ENCODE measurements around the gene IL13RA1.

IL13RA1 gene

GRCh38 chrX:118773782-118774181 is 46.4 kb downstream of the IL13RA1 start:
- Histone ChIP-seq H3K9ac (ENCODE audit: low read length) (no peak overlapping the region), H3F3A (ENCODE audit: insufficient read depth, low read length) (no peaks in the 10 kb centered on the region), H3K4me3 (ENCODE audit: low read length) (no peak overlapping the region), H2AFZ (ENCODE audit: low read length) (no peak overlapping the region), H3K4me1 (ENCODE audit: low read length) (no peaks in the 10 kb centered on the region), H3K27me3 (replicated peaks; ENCODE audit: insufficient read depth, low read length) (no peaks in the 10 kb centered on the region), H3K36me3 (replicated peaks; ENCODE audit: insufficient read depth, low read length) (no peaks in the 10 kb centered on the region), H3K4me2 (ENCODE audit: low read depth, low read length) (no peak overlapping the region), H3K9me3 (replicated peaks; ENCODE audit: insufficient read depth, low read length) (no peaks in the 10 kb centered on the region), H3K9me2 (replicated peaks; ENCODE audit: insufficient read depth, low read length) (no peaks in the 10 kb centered on the region), H4K20me1 (ENCODE audit: insufficient read depth, low read length) (no peaks in the 10 kb centered on the region), H3K79me2 (ENCODE audit: low read length) (no peaks in the 10 kb centered on the region), H3K27ac (ENCODE audit: low read length) (no peak overlapping the region)
- no peak for TF ChIP-seq EZH2 (optimal IDR thresholded peaks at IDR 0.05; ENCODE audit: low read depth, low read length)
- TF ChIP-seq EZH2phosphoT487 (IDR thresholded peaks at IDR 0.05; ENCODE audit: low read length): no peak
- TF ChIP-seq, protein P1, sequence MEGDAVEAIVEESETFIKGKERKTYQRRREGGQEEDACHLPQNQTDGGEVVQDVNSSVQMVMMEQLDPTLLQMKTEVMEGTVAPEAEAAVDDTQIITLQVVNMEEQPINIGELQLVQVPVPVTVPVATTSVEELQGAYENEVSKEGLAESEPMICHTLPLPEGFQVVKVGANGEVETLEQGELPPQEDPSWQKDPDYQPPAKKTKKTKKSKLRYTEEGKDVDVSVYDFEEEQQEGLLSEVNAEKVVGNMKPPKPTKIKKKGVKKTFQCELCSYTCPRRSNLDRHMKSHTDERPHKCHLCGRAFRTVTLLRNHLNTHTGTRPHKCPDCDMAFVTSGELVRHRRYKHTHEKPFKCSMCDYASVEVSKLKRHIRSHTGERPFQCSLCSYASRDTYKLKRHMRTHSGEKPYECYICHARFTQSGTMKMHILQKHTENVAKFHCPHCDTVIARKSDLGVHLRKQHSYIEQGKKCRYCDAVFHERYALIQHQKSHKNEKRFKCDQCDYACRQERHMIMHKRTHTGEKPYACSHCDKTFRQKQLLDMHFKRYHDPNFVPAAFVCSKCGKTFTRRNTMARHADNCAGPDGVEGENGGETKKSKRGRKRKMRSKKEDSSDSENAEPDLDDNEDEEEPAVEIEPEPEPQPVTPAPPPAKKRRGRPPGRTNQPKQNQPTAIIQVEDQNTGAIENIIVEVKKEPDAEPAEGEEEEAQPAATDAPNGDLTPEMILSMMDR (IDR thresholded peaks at IDR 0.05; ENCODE audit: low read length): no peak
- DNase-seq: no peak

GRCh38 chrX:118779581-118779980 is 52.2 kb downstream of the IL13RA1 start:
- no peaks in the 10 kb centered on the region for H3K9me3 ChIP-seq (replicated peaks; ENCODE audit: insufficient read depth, low read length)
- no peak for DNase-seq
- no peak overlapping the region for H3K27ac ChIP-seq (ENCODE audit: low read length)
- H3K4me2 ChIP-seq (ENCODE audit: low read depth, low read length): no peak overlapping the region
- no peaks in the 10 kb centered on the region for H3K9me2 ChIP-seq (replicated peaks; ENCODE audit: insufficient read depth, low read length)
- H3K4me3 ChIP-seq (ENCODE audit: low read length): no peak overlapping the region
- no peaks in the 10 kb centered on the region for H3K4me1 ChIP-seq (ENCODE audit: low read length)
- no peak overlapping the region for H3K9ac ChIP-seq (ENCODE audit: low read length)
- H3K27me3 ChIP-seq (replicated peaks; ENCODE audit: insufficient read depth, low read length): no peaks in the 10 kb centered on the region
- TF ChIP-seq, protein P1 (IDR thresholded peaks at IDR 0.05; ENCODE audit: low read length): no peak
- no peak for TF ChIP-seq EZH2phosphoT487 (IDR thresholded peaks at IDR 0.05; ENCODE audit: low read length)
- TF ChIP-seq EZH2 (optimal IDR thresholded peaks at IDR 0.05; ENCODE audit: low read depth, low read length): no peak
- no peaks in the 10 kb centered on the region for H3K79me2 ChIP-seq (ENCODE audit: low read length)
- H3K36me3 ChIP-seq (replicated peaks; ENCODE audit: insufficient read depth, low read length): no peaks in the 10 kb centered on the region
- no peaks in the 10 kb centered on the region for H3F3A ChIP-seq (ENCODE audit: insufficient read depth, low read length)
- H2AFZ ChIP-seq (ENCODE audit: low read length): no peak overlapping the region
- no peaks in the 10 kb centered on the region for H4K20me1 ChIP-seq (ENCODE audit: insufficient read depth, low read length)

GRCh38 chrX:118780509-118780908 is 53.1 kb downstream of the IL13RA1 start:
- TF ChIP-seq EZH2 (optimal IDR thresholded peaks at IDR 0.05; ENCODE audit: low read depth, low read length) (no peak), EZH2phosphoT487 (IDR thresholded peaks at IDR 0.05; ENCODE audit: low read length) (no peak)
- TF ChIP-seq, protein P1 (IDR thresholded peaks at IDR 0.05; ENCODE audit: low read length): no peak
- Histone ChIP-seq H3K4me2 (ENCODE audit: low read depth, low read length) (no peak overlapping the region), H3K79me2 (ENCODE audit: low read length) (no peaks in the 10 kb centered on the region), H3K9ac (ENCODE audit: low read length) (no peak overlapping the region), H3K36me3 (replicated peaks; ENCODE audit: insufficient read depth, low read length) (no peaks in the 10 kb centered on the region), H3K27ac (ENCODE audit: low read length) (no peak overlapping the region), H3F3A (ENCODE audit: insufficient read depth, low read length) (no peaks in the 10 kb centered on the region), H2AFZ (ENCODE audit: low read length) (no peak overlapping the region), H3K27me3 (replicated peaks; ENCODE audit: insufficient read depth, low read length) (no peaks in the 10 kb centered on the region), H4K20me1 (ENCODE audit: insufficient read depth, low read length) (no peaks in the 10 kb centered on the region), H3K4me1 (ENCODE audit: low read length) (no peaks in the 10 kb centered on the region), H3K4me3 (ENCODE audit: low read length) (no peak overlapping the region), H3K9me3 (replicated peaks; ENCODE audit: insufficient read depth, low read length) (no peaks in the 10 kb centered on the region), H3K9me2 (replicated peaks; ENCODE audit: insufficient read depth, low read length) (no peaks in the 10 kb centered on the region)
- DNase-seq: no peak
